Thyroid gland (tissue), 4 donors: Measurements from ENCODE around the gene FXR2. TPM values are rescaled to one million over a fixed set of nuclear protein-coding genes. Genes with fewer than 3 reads are reported as not detected.
"Not testable (repeated sequence)": the region's sequence is repeated elsewhere in the genome, so short reads cannot be mapped to it uniquely, and the experiment has no call there.

Experiments
- DNase-seq, 2 donors: peaks; one replicate each; pipeline ENCODE4 v3.0.0-alpha.2; 2019
- H3K27ac ChIP-seq, 3 donors: fragments of 200-600 bp; sonication (generic); 1 replicate in 2 of 3; 2 replicates in 1 of 3; pipeline ENCODE4 v1.5.1; 2016 to 2019; ENCODE audit warnings: mild to moderate bottlenecking in 1 of 3, moderate library complexity in 1 of 3
- H3K27me3 ChIP-seq: fragments of 200-600 bp; sonication (generic); one replicate; pipeline ENCODE4 v1.5.1; 2019
- H3K36me3 ChIP-seq, 2 donors: fragments of 200-600 bp; sonication (generic); one replicate each; pipeline ENCODE4 v1.5.1; 2016 to 2019
- H3K4me1 ChIP-seq, 2 donors: fragments of 200-600 bp; sonication (generic); one replicate each; pipeline ENCODE4 v1.5.1; 2017 to 2019
- H3K4me3 ChIP-seq, 3 donors: fragments of 200-600 bp; sonication (generic); replicated peaks in 1 of 3; 1 replicate in 2 of 3; 2 replicates in 1 of 3; pipeline ENCODE4 v1.5.1; 2016; ENCODE audit warnings: mild to moderate bottlenecking in 1 of 3
- H3K9me3 ChIP-seq: fragments of 200-600 bp; sonication (generic); one replicate; pipeline ENCODE4 v1.5.1; 2017
- POLR2A ChIP-seq, 2 donors: fragments of 450-650 bp; IDR thresholded peaks; one replicate each; pipeline ENCODE4 v1.6.1; 2017; ENCODE audit warnings: antibody characterized with exemption in 2 of 2, mild to moderate bottlenecking in 2 of 2, moderate library complexity in 1 of 2
- WGBS, 2 donors: methylation state at CpG; one replicate each; pipeline ENCODE4 v1.1.5; 2017; 5-methylcytosine and 5-hydroxymethylcytosine counted together
- intact Hi-C: fragments of 100-400 bp; cut with DNase I; formaldehyde crosslinking; loops from one replicate; pipeline ENCODE4 v1.15.1; 2023
- total RNA-seq, 4 donors: library from RNA; depleted of rRNA; stranded (reverse); fragments of >200 nt; gene quantifications; one replicate each; pipeline ENCODE4 v1.2.3, GENCODE V29; 2016
- TF ChIP-seq, protein P1 (sequence below), 6 experiments: fragments of 200-600 bp in 3 of 6; fragments of 450-650 bp in 3 of 6; sonication (generic) in 3 of 6; IDR thresholded peaks; one replicate each; pipeline ENCODE4 v1.5.1; 2016 to 2019; ENCODE audit warnings: antibody characterized with exemption in 6 of 6, mild to moderate bottlenecking in 2 of 6, inconsistent platforms in 1 of 6, moderate library complexity in 1 of 6

Gene FXR2
- total RNA-seq, 4 donors from 2014 or later = 27.6 to 37.5 (median 28.6) TPM

DNA sequence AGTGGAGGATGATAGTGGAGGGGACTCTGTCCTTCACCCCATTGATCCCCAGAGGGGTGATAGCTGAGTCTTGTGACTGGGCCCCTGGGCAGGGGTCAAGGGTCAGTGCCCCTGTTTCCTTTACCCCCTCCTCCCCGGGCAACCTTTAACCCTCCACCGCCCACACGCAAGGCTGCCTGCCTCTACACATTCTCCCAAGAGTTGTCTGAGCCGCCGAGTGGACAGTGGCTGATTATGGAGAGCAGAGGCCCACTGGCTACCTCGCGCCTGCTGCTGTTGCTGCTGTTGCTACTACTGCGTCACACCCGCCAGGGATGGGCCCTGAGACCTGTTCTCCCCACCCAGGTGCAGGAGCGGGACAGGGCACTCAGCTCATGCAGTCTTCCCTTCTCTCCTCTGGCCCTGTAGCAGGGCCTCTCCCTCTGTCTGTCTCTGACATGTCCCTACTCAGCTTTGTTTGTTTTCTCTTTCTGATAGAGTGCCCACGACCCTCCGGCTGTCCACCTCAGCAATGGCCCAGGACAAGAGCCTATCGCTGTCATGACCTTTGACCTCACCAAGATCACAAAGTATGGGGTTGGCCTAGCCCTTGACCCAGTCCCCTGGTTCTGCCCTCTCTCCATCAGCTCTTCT is 15.4 kb upstream of the FXR2 start, which contains the start of gene SHBG:
Gene SHBG, plus strand, starts transcription at position 197 of the 633 bp plus-strand sequence. Its CDS starts 38 bp downstream, at position 235.
- no peak within 1 kb of the TSS for H3K4me3 ChIP-seq
- TF ChIP-seq POLR2A (IDR thresholded peaks at IDR 0.05) = no peak
- TF ChIP-seq, protein P1, sequence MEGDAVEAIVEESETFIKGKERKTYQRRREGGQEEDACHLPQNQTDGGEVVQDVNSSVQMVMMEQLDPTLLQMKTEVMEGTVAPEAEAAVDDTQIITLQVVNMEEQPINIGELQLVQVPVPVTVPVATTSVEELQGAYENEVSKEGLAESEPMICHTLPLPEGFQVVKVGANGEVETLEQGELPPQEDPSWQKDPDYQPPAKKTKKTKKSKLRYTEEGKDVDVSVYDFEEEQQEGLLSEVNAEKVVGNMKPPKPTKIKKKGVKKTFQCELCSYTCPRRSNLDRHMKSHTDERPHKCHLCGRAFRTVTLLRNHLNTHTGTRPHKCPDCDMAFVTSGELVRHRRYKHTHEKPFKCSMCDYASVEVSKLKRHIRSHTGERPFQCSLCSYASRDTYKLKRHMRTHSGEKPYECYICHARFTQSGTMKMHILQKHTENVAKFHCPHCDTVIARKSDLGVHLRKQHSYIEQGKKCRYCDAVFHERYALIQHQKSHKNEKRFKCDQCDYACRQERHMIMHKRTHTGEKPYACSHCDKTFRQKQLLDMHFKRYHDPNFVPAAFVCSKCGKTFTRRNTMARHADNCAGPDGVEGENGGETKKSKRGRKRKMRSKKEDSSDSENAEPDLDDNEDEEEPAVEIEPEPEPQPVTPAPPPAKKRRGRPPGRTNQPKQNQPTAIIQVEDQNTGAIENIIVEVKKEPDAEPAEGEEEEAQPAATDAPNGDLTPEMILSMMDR (IDR thresholded peaks at IDR 0.05) = no peak
- H3K36me3 ChIP-seq = no peaks in the 10 kb centered on the region
- H3K9me3 ChIP-seq = no peaks in the 10 kb centered on the region
- H3K27ac ChIP-seq = no peak within 1 kb of the TSS
- intact Hi-C loops = loop anchor here (5.0 kb wide), 1 partner anchor 57 kb away; the partner anchor contains the start of genes TP53 and WRAP53
- no peaks in the 10 kb centered on the region for H3K27me3 ChIP-seq
- peaks cover 5 to 12% of the 10 kb centered on the region in 2 donors for H3K4me1 ChIP-seq
- DNase-seq = no peak
- 75% methylated on average over 11 to 13 of the region's 13 CpGs for WGBS, 2 donors

DNA sequence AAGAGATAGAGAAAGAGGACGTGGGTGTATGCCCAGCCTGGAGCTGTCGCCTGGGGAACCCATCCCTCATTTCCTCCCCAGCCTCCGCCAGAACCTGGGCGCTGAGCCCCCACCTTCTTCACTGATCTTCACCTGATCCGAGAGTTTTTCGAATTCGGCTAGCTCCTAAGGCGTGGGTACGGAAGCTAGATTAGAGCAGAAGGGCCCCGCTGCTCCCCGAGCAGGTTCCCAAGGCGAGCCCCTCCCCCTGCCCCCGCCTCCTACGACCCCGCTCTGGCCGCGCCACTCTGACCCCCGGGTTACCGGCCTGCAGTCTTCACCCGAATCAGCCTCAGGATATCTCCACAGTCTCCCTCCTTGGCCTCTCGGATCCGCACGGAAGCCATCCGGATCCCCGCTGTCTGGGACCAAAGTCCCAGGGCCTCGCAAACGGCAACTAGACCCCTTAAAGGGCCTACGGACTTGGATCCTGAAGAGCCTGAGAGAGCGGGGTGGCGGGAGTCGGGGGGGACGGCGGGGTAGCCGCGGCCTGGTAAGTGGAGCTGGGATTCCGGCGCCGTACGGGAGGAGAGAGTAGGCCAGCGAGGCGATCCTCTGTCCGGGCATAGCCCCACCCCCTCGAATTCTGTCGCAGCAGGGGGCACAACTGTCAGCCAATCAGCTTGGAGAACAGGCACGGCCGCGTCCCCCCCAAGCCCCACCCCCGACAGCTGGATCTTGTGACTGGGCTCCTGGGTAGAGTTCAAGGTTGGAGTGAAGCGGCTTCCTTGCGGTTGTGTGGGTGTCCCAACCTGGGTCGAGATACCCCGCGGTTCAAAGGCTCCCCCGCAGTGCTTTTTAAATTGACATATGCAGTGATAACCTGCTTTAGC is 12.8 kb upstream of the FXR2 start, which contains the start of gene SAT2:
Gene SAT2, minus strand, starts transcription at position 572 of the 872 bp plus-strand sequence. Its CDS starts 186 bp downstream, at position 386.
- intact Hi-C loops = no loop called here
- Histone ChIP-seq H3K4me1 (peaks cover 5 to 12% of the 10 kb centered on the region in 2 donors), H3K36me3 (no peaks in the 10 kb centered on the region), H3K9me3 (no peaks in the 10 kb centered on the region), H3K27ac (peak within 1 kb of the TSS; percentile 95 to 97 (median 95)), H3K4me3 (peak within 1 kb of the TSS; percentile 68 to 91 (median 79)), H3K27me3 (no peaks in the 10 kb centered on the region)
- peak; percentile 96 to 97 for DNase-seq
- 0 to 1% methylated on average over 43 to 44 of the region's 54 CpGs for WGBS, 2 donors
- TF ChIP-seq POLR2A (IDR thresholded peaks at IDR 0.05) = peak; percentile 41 to 86
- TF ChIP-seq, protein P1 (IDR thresholded peaks at IDR 0.05) = no peak

DNA sequence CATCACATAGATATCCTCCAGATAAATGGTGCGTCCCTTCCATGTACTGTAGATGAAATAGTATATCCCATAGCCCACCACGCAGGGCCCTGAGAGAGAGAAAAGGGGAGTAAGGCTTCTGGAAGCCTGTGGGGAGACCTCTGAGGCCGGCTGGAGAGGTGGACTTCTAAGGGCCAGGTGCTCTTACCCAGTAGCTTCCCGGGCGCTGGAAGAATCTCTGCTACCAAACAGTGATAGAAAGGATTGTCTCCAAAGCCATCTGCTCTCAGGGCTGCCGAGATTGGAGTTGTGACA is 12.2 kb upstream of the FXR2 start:
- intact Hi-C loops = no loop called here
- Histone ChIP-seq H3K27me3 (no peaks in the 10 kb centered on the region), H3K27ac (peak overlapping the region; percentile 95 to 97 (median 95)), H3K4me1 (peaks cover 5 to 12% of the 10 kb centered on the region in 2 donors), H3K4me3 (peak overlapping the region; percentile 68 to 91 (median 79)), H3K36me3 (no peaks in the 10 kb centered on the region), H3K9me3 (no peaks in the 10 kb centered on the region)
- DNase-seq = no peak
- TF ChIP-seq, protein P1 (IDR thresholded peaks at IDR 0.05) = no peak
- no peak for TF ChIP-seq POLR2A (IDR thresholded peaks at IDR 0.05)
- WGBS, 2 donors = 25 to 28% methylated on average over 6 of the region's 6 CpGs

DNA sequence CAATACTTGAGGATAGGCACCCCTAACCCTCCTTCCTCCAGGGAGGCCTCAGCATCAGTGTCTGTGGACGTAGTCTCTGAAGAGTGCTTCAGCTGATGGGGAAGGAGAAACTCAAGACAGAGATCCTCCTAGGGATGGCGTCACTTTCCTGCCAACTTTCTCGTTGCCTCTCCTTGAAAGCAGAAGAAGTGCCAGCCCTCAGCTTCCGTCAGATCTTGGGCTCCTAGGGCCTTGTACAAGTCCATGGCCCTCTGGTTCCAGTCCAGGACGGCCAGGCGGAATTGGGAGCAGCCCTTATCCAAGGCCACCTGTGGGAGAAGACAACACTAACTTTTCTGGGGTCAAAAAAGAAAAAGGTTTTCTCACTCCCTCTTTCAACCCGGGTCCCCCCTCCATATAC is 11.6 kb upstream of the FXR2 start:
- TF ChIP-seq POLR2A (IDR thresholded peaks at IDR 0.05) = no peak
- TF ChIP-seq, protein P1 (IDR thresholded peaks at IDR 0.05) = no peak
- peaks cover 5 to 12% of the 10 kb centered on the region in 2 donors for H3K4me1 ChIP-seq
- H3K27ac ChIP-seq = peak overlapping the region in 1 of 3 donors; percentile 95
- H3K27me3 ChIP-seq = no peaks in the 10 kb centered on the region
- 86 to 88% methylated on average over 7 of the region's 7 CpGs for WGBS, 2 donors
- intact Hi-C loops = no loop called here
- no peaks in the 10 kb centered on the region for H3K36me3 ChIP-seq
- H3K4me3 ChIP-seq = no peak overlapping the region
- DNase-seq = no peak
- H3K9me3 ChIP-seq = no peaks in the 10 kb centered on the region

DNA sequence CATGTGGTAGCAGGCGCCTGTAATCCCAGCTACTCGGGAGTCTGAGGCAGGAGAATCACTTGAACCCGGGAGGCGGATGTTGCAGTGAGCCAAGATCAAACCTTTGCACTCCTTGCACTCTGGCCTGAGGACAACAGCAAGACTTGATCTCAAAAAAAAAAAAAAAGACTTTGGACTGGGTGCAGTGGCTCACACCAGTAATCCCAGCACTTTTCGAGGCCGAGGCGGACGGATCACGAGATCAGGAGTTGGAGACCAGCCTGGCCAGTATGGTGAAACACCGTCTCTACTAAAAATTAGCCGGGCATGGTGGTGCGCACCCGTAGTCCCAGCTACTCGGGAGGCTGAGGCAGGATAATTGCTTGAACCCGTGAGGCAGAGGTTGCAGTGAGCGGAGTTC is 11.1 kb upstream of the FXR2 start:
- DNase-seq, H3K27ac ChIP-seq, H3K4me3 ChIP-seq, H3K27me3 ChIP-seq, intact Hi-C loops, H3K36me3 ChIP-seq, H3K9me3 ChIP-seq: not testable (repeated sequence)
- 95 to 99% methylated on average over 16 of the region's 16 CpGs for WGBS, 2 donors
- H3K4me1 ChIP-seq = peaks cover 5 to 12% of the 10 kb centered on the region in 2 donors
